ENCODE results near the gene HCST.
"Not testable (repeated sequence)": the region's sequence is repeated elsewhere in the genome, so short reads cannot be mapped to it uniquely, and the experiment has no call there.

Gene HCST

GRCh38 chr19:35904311-35905068 is 2.2 kb downstream of the HCST start:
- no peak for DNase-seq (ENCODE audit: low spot score)

GRCh38 chr19:35905178-35905727 is 2.9 kb downstream of the HCST start:
- no peak for DNase-seq (ENCODE audit: low spot score)

- DNase-seq (ENCODE audit: low spot score), result no peak
Observed at GRCh38 chr19:35907377-35907745, 5.0 kb downstream of the HCST start.

- no peak for DNase-seq (ENCODE audit: low spot score)
Observed at GRCh38 chr19:35908010-35908441, 5.7 kb downstream of the HCST start, which contains the start of gene TYROBP. TSS of gene TYROBP (minus strand) at chr19:35908295. CDS start at chr19:35908228, 67 bp downstream.

GRCh38 chr19:35908973-35909683 is 6.8 kb downstream of the HCST start:
- peak; percentile 92 for DNase-seq (ENCODE audit: low spot score)

GRCh38 chr19:35909684-35910035 is 7.3 kb downstream of the HCST start:
- DNase-seq (ENCODE audit: low spot score), result no peak

GRCh38 chr19:35910355-35910754 is 8.0 kb downstream of the HCST start:
- DNase-seq (ENCODE audit: low spot score), result not testable (repeated sequence)

- DNase-seq (ENCODE audit: low spot score), result no peak
Observed at GRCh38 chr19:35911173-35911572, 8.8 kb downstream of the HCST start.

GRCh38 chr19:35911790-35912189 is 9.5 kb downstream of the HCST start:
- no peak for DNase-seq (ENCODE audit: low spot score)

- DNase-seq (ENCODE audit: low spot score), result no peak
Observed at GRCh38 chr19:35913589-35913988, 11.3 kb downstream of the HCST start.

GRCh38 chr19:35915443-35915842 is 13.1 kb downstream of the HCST start:
- no peak for DNase-seq (ENCODE audit: low spot score)

- DNase-seq (ENCODE audit: low spot score), result no peak
Observed at GRCh38 chr19:35919306-35919705, 17.0 kb downstream of the HCST start.

- DNase-seq (ENCODE audit: low spot score), result no peak
Observed at GRCh38 chr19:35921012-35921411, 18.7 kb downstream of the HCST start.

GRCh38 chr19:35925501-35925900 is 23.2 kb downstream of the HCST start:
- no peak for DNase-seq (ENCODE audit: low spot score)

- DNase-seq (ENCODE audit: low spot score), result peak; percentile 57
Observed at GRCh38 chr19:35928507-35928906, 26.2 kb downstream of the HCST start.

GRCh38 chr19:35929876-35930275 is 27.5 kb downstream of the HCST start:
- DNase-seq (ENCODE audit: low spot score), result no peak

- peak; percentile 100 for DNase-seq (ENCODE audit: low spot score)
Observed at GRCh38 chr19:35931161-35931873, 29.0 kb downstream of the HCST start.

- DNase-seq (ENCODE audit: low spot score), result no peak
Observed at GRCh38 chr19:35931874-35932202, 29.5 kb downstream of the HCST start.

- DNase-seq (ENCODE audit: low spot score), result no peak
Observed at GRCh38 chr19:35932291-35932936, 30.1 kb downstream of the HCST start.

GRCh38 chr19:35935911-35936737 is 33.8 kb downstream of the HCST start, which contains the start of gene LRFN3:
TSS of gene LRFN3 (plus strand) at chr19:35936374. CDS start at chr19:35939426, 3,052 bp downstream.
- no peak for DNase-seq (ENCODE audit: low spot score)

GRCh38 chr19:35936738-35937268 is 34.5 kb downstream of the HCST start:
- no peak for DNase-seq (ENCODE audit: low spot score)

Measured in NAMALWA (cell line).